Natural killer cell (primary cell): Measurements from ENCODE around the gene PPP1R15A. TPM values are rescaled to one million over a fixed set of nuclear protein-coding genes. Genes with fewer than 3 reads are reported as not detected.

ENCODE experiments used
- ATAC-seq, 3 donors: fragments of 150-1000 bp in 2 of 3; fragments of 200-7000 bp in 1 of 3; cut with Tn5 transposase; 1 replicate in 1 of 3; 2 replicates in 2 of 3; pipeline ENCODE4 v1.10.0; 2021; ENCODE audit warnings: mild to moderate bottlenecking in 2 of 3, moderate library complexity in 2 of 3
- DNase-seq, 2 donors: peaks; one replicate each; pipeline versions ENCODE4 v3.0.0 to v3.0.0-alpha.2; 2013 to 2021; ENCODE audit warnings: mixed read lengths in 1 of 2
- H3K27ac ChIP-seq: one replicate; pipeline ENCODE4 v1.5.1; 2013; ENCODE audit warnings: mild to moderate bottlenecking, low read length
- H3K27me3 ChIP-seq: one replicate; pipeline ENCODE4 v1.6.1; 2013; ENCODE audit warnings: low read length; ENCODE audit not compliant: control insufficient read depth, insufficient read depth
- H3K36me3 ChIP-seq: one replicate; pipeline ENCODE4 v1.6.1; 2013; ENCODE audit warnings: low read length; ENCODE audit not compliant: control insufficient read depth, insufficient read depth
- H3K4me1 ChIP-seq: one replicate; pipeline ENCODE4 v1.6.1; 2013; ENCODE audit warnings: low read length; ENCODE audit not compliant: control insufficient read depth, insufficient read depth
- H3K4me3 ChIP-seq: one replicate; pipeline ENCODE4 v1.5.1; 2013; ENCODE audit warnings: low read length
- H3K9me3 ChIP-seq: one replicate; pipeline ENCODE4 v1.6.1; 2013; ENCODE audit warnings: low read length; ENCODE audit not compliant: control insufficient read depth, insufficient read depth
- H3K27ac Mint-ChIP-seq, 2 donors: one replicate each; pipeline ENCODE4 v1.8.0; 2022; ENCODE audit warnings: mild to moderate bottlenecking in 2 of 2, mixed read lengths in 2 of 2, moderate library complexity in 1 of 2
- H3K27me3 Mint-ChIP-seq, 2 donors: one replicate each; pipeline ENCODE4 v1.8.0; 2022; ENCODE audit warnings: low read depth in 2 of 2, mixed read lengths in 2 of 2
- H3K36me3 Mint-ChIP-seq: one replicate; pipeline ENCODE4 v1.8.0; 2022; ENCODE audit warnings: mixed read lengths
- H3K4me1 Mint-ChIP-seq, 2 donors: one replicate each; pipeline ENCODE4 v1.8.0; 2022; ENCODE audit warnings: mixed read lengths in 2 of 2
- H3K4me3 Mint-ChIP-seq: one replicate; pipeline ENCODE4 v1.8.0; 2022; ENCODE audit warnings: mild to moderate bottlenecking, moderate library complexity, mixed read lengths
- H3K9me3 Mint-ChIP-seq, 2 donors: one replicate each; pipeline ENCODE4 v1.8.0; 2022; ENCODE audit warnings: mixed read lengths in 2 of 2
- CTCF ChIP-seq: fragments of 200-600 bp; IDR thresholded peaks from one replicate; pipeline ENCODE4 v1.8.0; 2022; ENCODE audit warnings: antibody characterized with exemption
- WGBS: methylation state at CpG from one replicate; pipeline ENCODE4 v1.1.7; 2013; ENCODE audit warnings: missing lambda C conversion rate; ENCODE audit not compliant: insufficient coverage; 5-methylcytosine and 5-hydroxymethylcytosine counted together
- intact Hi-C: fragments of 100-400 bp; cut with micrococcal nuclease; formaldehyde crosslinking; loops from one replicate; pipeline ENCODE4 v1.14.2; 2022
- total RNA-seq, 4 donors: library from RNA; stranded (reverse); fragments of 120-200 nt in 1 of 4; gene quantifications; one replicate each; pipeline versions ENCODE4 v1.2.3 to v1.2.4, GENCODE V29; 2013 to 2022

PPP1R15A gene
- total RNA-seq, 3 donors from 2014 or later (not counting 1 experiment from before 2014, with no cell fraction given) = 942 to 1,308 (median 1,174) TPM

DNA sequence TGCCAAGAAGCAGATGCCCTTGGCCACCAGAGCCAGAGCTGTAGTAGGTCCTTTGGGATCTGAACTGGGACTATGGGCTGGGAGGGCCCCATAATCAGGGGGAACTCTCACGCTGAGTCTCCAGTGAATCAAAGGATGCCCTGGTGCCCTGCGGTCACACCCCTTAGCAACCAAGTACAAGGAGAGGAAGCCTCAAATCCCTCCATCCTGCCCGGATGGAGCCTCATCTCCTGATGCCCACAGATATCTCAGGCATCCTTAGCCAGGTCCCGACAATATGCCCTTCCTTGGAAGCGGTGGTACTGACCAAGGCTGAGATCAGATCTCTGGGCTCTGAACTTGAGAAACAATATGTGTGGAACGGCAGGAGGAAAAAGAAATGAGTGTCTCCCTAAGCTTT is 5.5 kb upstream of the PPP1R15A start:
- H3K9me3 ChIP-seq = no peaks in the 10 kb centered on the region
- H3K27ac Mint-ChIP-seq = peak overlapping the region; percentile 11 to 45
- intact Hi-C loops = no loop called here
- no peak for TF ChIP-seq CTCF
- no peaks in the 10 kb centered on the region for H3K36me3 ChIP-seq
- H3K9me3 Mint-ChIP-seq = no peaks in the 10 kb centered on the region
- ATAC-seq (peak in 1 of 3 donors; percentile 33), DNase-seq (no peak)
- H3K4me3 ChIP-seq = no peak overlapping the region
- H3K4me1 Mint-ChIP-seq = no peaks in the 10 kb centered on the region
- no peak overlapping the region for H3K27ac ChIP-seq
- H3K27me3 Mint-ChIP-seq = peaks cover 0 to 3% of the 10 kb centered on the region in 2 donors
- H3K4me1 ChIP-seq = no peaks in the 10 kb centered on the region
- no peaks in the 10 kb centered on the region for H3K36me3 Mint-ChIP-seq
- no peak overlapping the region for H3K4me3 Mint-ChIP-seq
- no peaks in the 10 kb centered on the region for H3K27me3 ChIP-seq
- 77% methylated on average over 6 of the region's 6 CpGs for WGBS

DNA sequence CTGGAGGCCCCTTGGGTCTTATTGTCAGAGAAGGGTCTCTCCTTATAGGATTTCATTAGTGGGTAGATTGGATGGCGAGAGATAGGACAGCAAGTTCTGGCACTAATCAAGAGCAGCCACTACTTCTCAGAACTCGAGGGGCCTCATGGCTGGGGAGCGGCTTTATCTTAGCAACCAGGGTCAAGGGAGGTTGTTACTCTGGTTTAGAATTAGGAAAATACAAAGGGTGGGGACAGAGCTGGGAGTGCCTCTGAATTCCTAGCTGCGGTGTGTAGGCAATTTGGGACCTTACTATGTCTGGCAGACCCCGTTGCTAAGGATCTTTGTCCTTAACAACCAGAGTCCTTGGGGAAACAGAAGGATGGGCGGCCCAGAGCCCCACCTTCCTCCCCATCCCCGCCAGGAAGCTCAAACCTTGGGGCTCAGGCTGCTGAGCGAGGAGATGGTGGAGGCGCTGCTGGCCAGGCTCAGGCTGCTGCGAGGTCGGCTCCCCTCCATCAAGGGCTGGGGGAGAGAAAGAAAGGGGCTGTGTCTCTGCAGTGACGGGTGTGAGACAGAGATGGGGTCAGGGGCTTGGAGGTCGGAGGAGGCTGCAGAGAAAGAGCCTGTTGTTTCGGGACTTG is 5.0 kb upstream of the PPP1R15A start:
- no peak overlapping the region for H3K4me3 Mint-ChIP-seq
- ATAC-seq (no peak), DNase-seq (no peak)
- no peaks in the 10 kb centered on the region for H3K36me3 Mint-ChIP-seq
- H3K9me3 Mint-ChIP-seq = no peaks in the 10 kb centered on the region
- no peaks in the 10 kb centered on the region for H3K9me3 ChIP-seq
- peaks cover 3% of the 10 kb centered on the region in 2 donors for H3K4me1 Mint-ChIP-seq
- TF ChIP-seq CTCF = no peak
- H3K4me3 ChIP-seq = no peak overlapping the region
- peak overlapping the region; percentile 11 to 45 for H3K27ac Mint-ChIP-seq
- H3K27ac ChIP-seq = no peak overlapping the region
- 81% methylated on average over 14 of the region's 14 CpGs for WGBS
- no peaks in the 10 kb centered on the region for H3K36me3 ChIP-seq
- intact Hi-C loops = no loop called here
- no peaks in the 10 kb centered on the region for H3K27me3 ChIP-seq
- peaks cover 0 to 3% of the 10 kb centered on the region in 2 donors for H3K27me3 Mint-ChIP-seq
- H3K4me1 ChIP-seq = peaks cover 4% of the 10 kb centered on the region

DNA sequence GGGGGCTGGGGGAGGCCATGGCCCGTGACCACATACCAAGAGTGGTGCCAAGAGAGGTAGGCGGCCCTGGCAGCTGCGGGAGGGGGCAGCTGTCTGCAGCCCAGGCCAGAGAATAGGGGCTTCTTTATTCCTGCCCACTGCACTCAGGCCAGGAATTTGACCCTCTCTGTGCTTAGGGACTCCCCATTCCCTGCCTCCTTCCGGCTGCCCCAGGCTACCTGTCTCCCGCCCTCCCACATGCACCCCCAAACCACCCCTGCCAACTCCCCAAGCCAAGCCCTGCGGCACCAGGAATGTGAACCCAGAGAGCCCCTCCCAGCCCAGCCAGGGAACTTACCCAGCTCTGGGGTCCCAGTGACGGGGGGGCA is 4.5 kb upstream of the PPP1R15A start:
- no peak for ATAC-seq
- Histone ChIP-seq H3K36me3 (no peaks in the 10 kb centered on the region), H3K4me3 (no peak overlapping the region), H3K27me3 (no peaks in the 10 kb centered on the region), H3K9me3 (no peaks in the 10 kb centered on the region), H3K4me1 (peaks cover 7% of the 10 kb centered on the region), H3K27ac (no peak overlapping the region)
- intact Hi-C loops = no loop called here
- no peaks in the 10 kb centered on the region for H3K9me3 Mint-ChIP-seq
- 88% methylated on average over 7 of the region's 7 CpGs for WGBS
- DNase-seq = no peak
- peak overlapping the region in 1 of 2 donors; percentile 27 for H3K27ac Mint-ChIP-seq
- no peak for TF ChIP-seq CTCF
- peaks cover 8% of the 10 kb centered on the region in 2 donors for H3K4me1 Mint-ChIP-seq
- no peaks in the 10 kb centered on the region for H3K36me3 Mint-ChIP-seq
- H3K27me3 Mint-ChIP-seq = peaks cover 0 to 5% of the 10 kb centered on the region in 2 donors
- no peak overlapping the region for H3K4me3 Mint-ChIP-seq
